Stimulated activated naive B cell treated with anti-CD40 and anti-IgM and Interleukin-4, amounts not matched to agents 10 μg/mL and 1 μg/mL and 100 μg/mL, for 72 hours (primary cell): ENCODE measurements around the gene HCFC2.

ENCODE experiments used
- ATAC-seq, 2 donors: fragments of 150-1000 bp; cut with Tn5 transposase; replicated peaks; 2 replicates each; pipeline ENCODE4 v1.10.0; 2021; ENCODE audit warnings: moderate library complexity in 1 of 2
- DNase-seq: peaks from one replicate; pipeline ENCODE4 v3.0.0; 2021
- H3K27ac Mint-ChIP-seq: one replicate; pipeline ENCODE4 v1.8.0; 2022; ENCODE audit warnings: mild to moderate bottlenecking, mixed read lengths
- H3K27me3 Mint-ChIP-seq, 2 donors: one replicate each; pipeline ENCODE4 v1.8.0; 2022; ENCODE audit warnings: mixed read lengths in 2 of 2
- H3K36me3 Mint-ChIP-seq, 2 donors: one replicate each; pipeline ENCODE4 v1.8.0; 2022; ENCODE audit warnings: mixed read lengths in 2 of 2, mild to moderate bottlenecking in 1 of 2
- H3K4me1 Mint-ChIP-seq, 2 donors: one replicate each; pipeline ENCODE4 v1.8.0; 2022; ENCODE audit warnings: mixed read lengths in 2 of 2, mild to moderate bottlenecking in 1 of 2
- H3K4me3 Mint-ChIP-seq, 2 donors: one replicate each; pipeline ENCODE4 v1.8.0; 2022; ENCODE audit warnings: mild to moderate bottlenecking in 2 of 2, mixed read lengths in 2 of 2, moderate library complexity in 1 of 2
- H3K9me3 Mint-ChIP-seq, 2 donors: one replicate each; pipeline ENCODE4 v1.8.0; 2022; ENCODE audit warnings: mixed read lengths in 2 of 2, mild to moderate bottlenecking in 1 of 2

Gene HCFC2

DNA sequence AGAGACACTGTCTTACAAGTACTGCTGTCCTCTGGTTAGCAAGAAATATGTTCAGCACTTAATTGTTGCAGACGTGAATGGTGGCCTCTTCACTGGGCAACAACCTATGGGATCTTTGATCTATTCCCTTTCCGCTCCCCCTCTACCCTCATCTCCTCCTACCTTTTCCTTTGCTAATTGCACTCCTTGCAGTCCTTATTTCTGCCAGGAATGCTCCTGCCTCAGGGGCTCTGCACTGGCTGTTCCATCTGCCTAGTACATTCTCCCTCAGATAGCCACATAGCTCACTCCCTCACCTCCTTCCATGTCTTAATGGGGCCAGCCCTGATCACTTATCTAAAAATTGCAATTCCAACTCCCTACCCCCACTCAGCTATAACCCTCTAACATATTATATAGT lies 78.2 kb downstream of the HCFC2 start:
- Mint-ChIP-seq H3K36me3 (peaks cover 0 to 6% of the 10 kb centered on the region in 2 donors), H3K4me1 (no peaks in the 10 kb centered on the region), H3K27ac (no peak overlapping the region), H3K4me3 (no peak overlapping the region), H3K27me3 (peaks cover 5 to 9% of the 10 kb centered on the region in 2 donors), H3K9me3 (peaks cover 3 to 7% of the 10 kb centered on the region in 2 donors)
- ATAC-seq (no peak), DNase-seq (no peak)

DNA sequence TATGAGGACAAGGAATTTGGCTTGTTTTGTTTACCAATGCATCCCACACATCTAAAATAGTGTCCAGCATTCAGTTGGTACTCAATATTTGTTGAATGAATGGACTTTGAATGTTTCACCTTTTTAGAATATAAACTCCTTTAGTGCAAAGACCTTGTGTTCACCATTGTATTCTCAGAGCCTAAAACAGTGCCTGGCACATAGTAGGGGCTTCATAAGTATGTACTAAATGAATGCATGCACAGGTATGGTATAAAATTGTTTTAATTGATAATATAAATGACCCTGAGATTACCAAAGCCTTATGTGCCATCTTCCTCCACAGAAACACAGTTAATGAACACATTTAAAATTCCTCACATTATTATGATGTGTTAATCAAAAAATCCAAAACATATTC lies 78.7 kb downstream of the HCFC2 start:
- Mint-ChIP-seq H3K27me3 (peaks cover 5 to 9% of the 10 kb centered on the region in 2 donors), H3K27ac (no peak overlapping the region), H3K4me3 (no peak overlapping the region), H3K4me1 (no peaks in the 10 kb centered on the region), H3K9me3 (peaks cover 3 to 7% of the 10 kb centered on the region in 2 donors), H3K36me3 (peaks cover 0 to 6% of the 10 kb centered on the region in 2 donors)
- no peak for DNase-seq
- ATAC-seq: no peak

DNA sequence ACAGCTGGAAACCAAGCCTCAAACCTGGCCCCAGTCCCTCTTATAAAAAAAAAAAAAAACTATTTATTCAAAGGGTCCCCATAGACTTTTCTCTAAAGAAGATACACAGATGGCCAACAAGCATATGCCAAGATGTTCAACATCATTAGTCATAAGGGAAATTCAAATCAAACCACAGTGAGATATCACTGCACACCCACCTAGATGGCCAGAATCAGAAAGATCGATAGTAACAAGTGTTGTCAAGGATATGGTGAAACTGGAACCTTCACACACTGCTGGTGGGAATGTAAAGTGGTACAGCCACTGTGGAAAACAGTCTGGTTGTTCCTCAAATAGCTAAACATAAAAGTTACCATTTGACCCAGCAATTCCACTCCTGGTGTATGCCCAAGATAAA lies 79.6 kb downstream of the HCFC2 start:
- Mint-ChIP-seq H3K27me3 (peaks cover 12 to 18% of the 10 kb centered on the region in 2 donors), H3K36me3 (peaks cover 0 to 6% of the 10 kb centered on the region in 2 donors), H3K4me1 (no peaks in the 10 kb centered on the region), H3K27ac (no peak overlapping the region), H3K9me3 (peaks cover 3 to 7% of the 10 kb centered on the region in 2 donors), H3K4me3 (no peak overlapping the region)
- DNase-seq (no peak), ATAC-seq (no peak)

- DNase-seq (no peak), ATAC-seq (no peak)
- H3K9me3 Mint-ChIP-seq: peaks cover 3 to 7% of the 10 kb centered on the region in 2 donors
- peaks cover 0 to 6% of the 10 kb centered on the region in 2 donors for H3K36me3 Mint-ChIP-seq
- no peaks in the 10 kb centered on the region for H3K4me1 Mint-ChIP-seq
- no peak overlapping the region for H3K4me3 Mint-ChIP-seq
- peaks cover 26 to 27% of the 10 kb centered on the region in 2 donors for H3K27me3 Mint-ChIP-seq
- no peak overlapping the region for H3K27ac Mint-ChIP-seq
Measured at GRCh38 chr12:104147346-104147745, 83.0 kb downstream of the HCFC2 start.

GRCh38 chr12:104150416-104150815 lies 86.1 kb downstream of the HCFC2 start:
- no peak for DNase-seq
- ATAC-seq: no peak
- Mint-ChIP-seq H3K36me3 (peaks cover 0 to 3% of the 10 kb centered on the region in 2 donors), H3K9me3 (peaks cover 3 to 4% of the 10 kb centered on the region in 2 donors), H3K27me3 (peaks cover 21 to 27% of the 10 kb centered on the region in 2 donors), H3K4me1 (peaks cover 8 to 10% of the 10 kb centered on the region in 2 donors), H3K4me3 (no peak overlapping the region), H3K27ac (no peak overlapping the region)

DNA sequence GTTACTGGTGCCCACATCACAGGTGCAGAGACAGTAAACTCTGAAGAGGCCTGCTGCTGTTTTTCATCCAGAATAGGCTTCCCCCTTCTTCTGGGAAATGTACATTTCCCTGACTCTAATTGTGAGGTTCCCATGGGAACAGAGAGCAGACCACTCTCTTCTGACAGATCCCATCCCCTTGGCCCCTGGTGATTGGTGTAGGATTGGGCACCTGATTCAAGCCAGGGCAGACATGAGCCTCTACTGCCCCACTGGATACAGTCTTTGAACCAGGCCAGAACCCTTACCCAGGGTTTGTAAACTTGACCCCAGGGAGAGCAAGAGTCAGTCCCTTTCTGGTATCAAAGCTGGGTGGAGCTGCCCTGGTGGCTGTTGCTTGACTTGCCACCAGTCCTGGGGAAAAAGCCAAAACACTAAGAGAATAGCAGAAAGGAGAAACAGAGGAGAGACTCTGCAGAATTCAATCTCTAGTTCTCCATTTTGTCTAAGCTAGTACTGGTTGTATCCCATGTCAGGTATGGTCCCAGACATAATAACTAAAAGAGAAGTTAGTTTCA lies 88.4 kb downstream of the HCFC2 start:
- DNase-seq: no peak
- ATAC-seq: no peak
- H3K36me3 Mint-ChIP-seq: no peaks in the 10 kb centered on the region
- no peak overlapping the region for H3K4me3 Mint-ChIP-seq
- H3K27ac Mint-ChIP-seq: peak overlapping the region; percentile 73
- peaks cover 18 to 21% of the 10 kb centered on the region in 2 donors for H3K27me3 Mint-ChIP-seq
- no peaks in the 10 kb centered on the region for H3K9me3 Mint-ChIP-seq
- peaks cover 8 to 10% of the 10 kb centered on the region in 2 donors for H3K4me1 Mint-ChIP-seq

- peaks cover 6 to 15% of the 10 kb centered on the region in 2 donors for H3K27me3 Mint-ChIP-seq
- ATAC-seq (peak; percentile 71 to 81), DNase-seq (no peak)
- no peaks in the 10 kb centered on the region for H3K9me3 Mint-ChIP-seq
- peaks cover 8 to 10% of the 10 kb centered on the region in 2 donors for H3K4me1 Mint-ChIP-seq
- H3K27ac Mint-ChIP-seq: no peak overlapping the region
- H3K36me3 Mint-ChIP-seq: no peaks in the 10 kb centered on the region
- H3K4me3 Mint-ChIP-seq: no peak overlapping the region
Measured at GRCh38 chr12:104154286-104154685, 90.0 kb downstream of the HCFC2 start.

GRCh38 chr12:104154806-104155205 lies 90.5 kb downstream of the HCFC2 start:
- H3K4me3 Mint-ChIP-seq: no peak overlapping the region
- no peaks in the 10 kb centered on the region for H3K9me3 Mint-ChIP-seq
- H3K4me1 Mint-ChIP-seq: peaks cover 8 to 10% of the 10 kb centered on the region in 2 donors
- DNase-seq (no peak), ATAC-seq (no peak)
- no peak overlapping the region for H3K27ac Mint-ChIP-seq
- H3K36me3 Mint-ChIP-seq: no peaks in the 10 kb centered on the region
- peaks cover under 1 to 12% of the 10 kb centered on the region in 2 donors for H3K27me3 Mint-ChIP-seq
